ENCODE measurements around the gene NDUFAF2.

Gene NDUFAF2

GRCh38 chr5:61001647-61002046, 56.6 kb downstream of the NDUFAF2 start:
- no peak overlapping the region for H3K4me3 ChIP-seq (ENCODE audit: low read depth, low read length)
- TF ChIP-seq, protein P1, sequence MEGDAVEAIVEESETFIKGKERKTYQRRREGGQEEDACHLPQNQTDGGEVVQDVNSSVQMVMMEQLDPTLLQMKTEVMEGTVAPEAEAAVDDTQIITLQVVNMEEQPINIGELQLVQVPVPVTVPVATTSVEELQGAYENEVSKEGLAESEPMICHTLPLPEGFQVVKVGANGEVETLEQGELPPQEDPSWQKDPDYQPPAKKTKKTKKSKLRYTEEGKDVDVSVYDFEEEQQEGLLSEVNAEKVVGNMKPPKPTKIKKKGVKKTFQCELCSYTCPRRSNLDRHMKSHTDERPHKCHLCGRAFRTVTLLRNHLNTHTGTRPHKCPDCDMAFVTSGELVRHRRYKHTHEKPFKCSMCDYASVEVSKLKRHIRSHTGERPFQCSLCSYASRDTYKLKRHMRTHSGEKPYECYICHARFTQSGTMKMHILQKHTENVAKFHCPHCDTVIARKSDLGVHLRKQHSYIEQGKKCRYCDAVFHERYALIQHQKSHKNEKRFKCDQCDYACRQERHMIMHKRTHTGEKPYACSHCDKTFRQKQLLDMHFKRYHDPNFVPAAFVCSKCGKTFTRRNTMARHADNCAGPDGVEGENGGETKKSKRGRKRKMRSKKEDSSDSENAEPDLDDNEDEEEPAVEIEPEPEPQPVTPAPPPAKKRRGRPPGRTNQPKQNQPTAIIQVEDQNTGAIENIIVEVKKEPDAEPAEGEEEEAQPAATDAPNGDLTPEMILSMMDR (IDR thresholded peaks at IDR 0.05; ENCODE audit: borderline replicate concordance, insufficient read depth, low read depth, low read length) = no peak

DNA sequence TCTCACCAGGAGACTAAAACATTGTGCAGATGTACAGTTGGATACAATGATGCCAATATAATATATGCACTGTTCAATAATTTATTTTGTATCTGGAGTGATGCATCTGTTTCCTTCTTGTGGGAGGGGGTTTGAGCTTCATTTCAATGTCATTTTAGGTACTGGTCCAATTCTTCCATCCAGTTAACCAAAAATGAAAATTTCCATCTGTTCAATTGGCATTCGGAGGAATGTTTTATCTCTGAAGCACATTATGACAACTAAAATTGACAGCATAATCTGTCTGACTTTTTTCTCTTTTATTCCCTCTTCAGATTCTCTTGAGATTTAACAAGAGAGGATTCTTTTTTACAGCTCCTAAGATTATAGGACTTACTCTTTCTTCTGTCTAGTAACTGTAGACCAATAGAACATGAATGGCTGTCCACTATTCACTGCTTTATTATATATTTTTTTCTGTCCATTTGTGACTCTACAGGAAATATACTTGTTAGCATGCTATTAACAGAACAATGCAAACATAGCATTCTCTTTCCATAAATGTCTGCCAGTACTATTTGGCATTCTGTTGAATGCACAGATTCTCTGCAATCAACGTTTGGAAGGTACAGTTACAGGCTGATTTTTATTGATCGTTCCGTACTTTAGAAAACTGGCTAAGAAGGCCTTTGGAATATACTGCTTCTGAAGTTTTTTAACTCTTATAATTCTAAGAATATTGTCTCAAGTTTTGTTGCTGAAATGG, 57.8 kb downstream of the NDUFAF2 start:
- H3K4me3 ChIP-seq (ENCODE audit: low read depth, low read length) = no peak overlapping the region
- TF ChIP-seq, protein P1 (IDR thresholded peaks at IDR 0.05; ENCODE audit: borderline replicate concordance, insufficient read depth, low read depth, low read length) = no peak

- TF ChIP-seq, protein P1 (IDR thresholded peaks at IDR 0.05; ENCODE audit: borderline replicate concordance, insufficient read depth, low read depth, low read length) = no peak
- no peak overlapping the region for H3K4me3 ChIP-seq (ENCODE audit: low read depth, low read length)
These were observed 59.4 kb downstream of the NDUFAF2 start for GRCh38 chr5:61004448-61004847.

- no peak overlapping the region for H3K4me3 ChIP-seq (ENCODE audit: low read depth, low read length)
- TF ChIP-seq, protein P1 (IDR thresholded peaks at IDR 0.05; ENCODE audit: borderline replicate concordance, insufficient read depth, low read depth, low read length) = no peak
These were observed 64.9 kb downstream of the NDUFAF2 start for GRCh38 chr5:61009907-61010306.

DNA sequence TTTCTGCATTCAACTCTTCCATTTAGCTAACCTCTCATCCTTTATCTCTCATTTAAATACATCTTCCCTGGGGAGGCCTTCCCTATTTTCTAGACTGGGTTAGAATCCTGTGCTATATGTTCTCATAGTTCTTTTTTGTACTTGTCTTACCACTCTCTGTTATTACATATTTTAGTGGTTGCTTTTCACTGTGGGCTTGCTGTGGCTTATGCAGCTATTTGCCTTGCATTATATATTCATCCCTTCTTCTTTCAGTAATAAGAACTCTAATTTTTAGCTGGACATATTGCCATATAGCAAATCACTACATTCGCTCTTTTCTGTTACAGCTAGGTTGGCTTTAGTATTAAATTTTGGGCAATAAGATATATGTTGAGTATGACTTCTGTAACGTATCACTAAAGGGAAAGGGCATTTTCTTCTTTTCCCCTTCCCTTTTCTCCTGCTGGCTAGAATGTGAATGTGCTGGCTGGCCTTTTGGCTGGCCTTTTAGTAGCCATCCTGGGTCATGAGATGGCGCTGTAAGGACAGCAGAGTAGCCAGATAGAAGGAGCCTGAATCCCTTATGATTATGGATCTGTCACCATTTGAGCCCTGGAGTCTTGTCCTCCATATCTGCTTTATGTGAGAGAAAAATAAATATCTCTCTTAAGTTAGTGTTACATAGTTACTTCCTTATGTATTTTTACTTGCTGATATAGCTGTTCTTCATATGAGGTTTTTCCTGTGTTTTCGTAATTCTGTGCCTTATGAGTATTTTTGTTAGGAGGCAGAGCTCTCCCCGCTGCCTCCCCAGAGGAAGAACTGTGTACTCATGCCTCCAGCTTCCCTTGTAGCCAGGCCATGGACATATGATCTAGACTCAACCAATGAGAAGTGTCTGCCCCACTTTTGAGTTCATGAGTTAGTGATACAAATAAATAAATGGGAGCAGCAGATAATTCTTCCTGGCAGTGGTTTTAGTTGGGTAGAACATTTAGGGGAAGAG, 65.8 kb downstream of the NDUFAF2 start:
- no peak overlapping the region for H3K4me3 ChIP-seq (ENCODE audit: low read depth, low read length)
- TF ChIP-seq, protein P1 (IDR thresholded peaks at IDR 0.05; ENCODE audit: borderline replicate concordance, insufficient read depth, low read depth, low read length) = no peak

DNA sequence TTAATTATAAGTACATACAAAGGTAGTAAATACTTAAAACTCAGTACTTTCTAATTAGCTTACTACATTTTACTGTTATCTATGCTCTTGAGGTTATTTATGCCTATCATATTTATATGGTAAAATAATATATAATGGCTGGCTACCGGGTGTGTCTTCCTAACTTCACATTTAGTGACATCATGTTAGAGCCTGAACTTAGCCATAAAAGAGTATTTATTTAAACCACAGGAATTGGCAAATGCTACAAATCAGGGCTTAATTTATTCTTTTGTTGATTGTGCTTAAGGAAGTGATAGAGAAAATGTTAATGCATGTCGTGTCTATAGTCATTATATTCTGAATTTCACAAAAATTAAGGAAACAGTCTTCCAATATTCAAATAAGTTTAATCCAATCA, 73.1 kb downstream of the NDUFAF2 start:
- TF ChIP-seq, protein P1 (IDR thresholded peaks at IDR 0.05; ENCODE audit: borderline replicate concordance, insufficient read depth, low read depth, low read length) = no peak
- H3K4me3 ChIP-seq (ENCODE audit: low read depth, low read length) = no peak overlapping the region

All from GM12875 (cell line).